ENCODE results near the gene USP21.
"Not testable (repeated sequence)": the region's sequence is repeated elsewhere in the genome, so short reads cannot be mapped to it uniquely, and the experiment has no call there.

The USP21 gene, protein sequence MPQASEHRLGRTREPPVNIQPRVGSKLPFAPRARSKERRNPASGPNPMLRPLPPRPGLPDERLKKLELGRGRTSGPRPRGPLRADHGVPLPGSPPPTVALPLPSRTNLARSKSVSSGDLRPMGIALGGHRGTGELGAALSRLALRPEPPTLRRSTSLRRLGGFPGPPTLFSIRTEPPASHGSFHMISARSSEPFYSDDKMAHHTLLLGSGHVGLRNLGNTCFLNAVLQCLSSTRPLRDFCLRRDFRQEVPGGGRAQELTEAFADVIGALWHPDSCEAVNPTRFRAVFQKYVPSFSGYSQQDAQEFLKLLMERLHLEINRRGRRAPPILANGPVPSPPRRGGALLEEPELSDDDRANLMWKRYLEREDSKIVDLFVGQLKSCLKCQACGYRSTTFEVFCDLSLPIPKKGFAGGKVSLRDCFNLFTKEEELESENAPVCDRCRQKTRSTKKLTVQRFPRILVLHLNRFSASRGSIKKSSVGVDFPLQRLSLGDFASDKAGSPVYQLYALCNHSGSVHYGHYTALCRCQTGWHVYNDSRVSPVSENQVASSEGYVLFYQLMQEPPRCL

GRCh38 chr1:161159087-161159912, at the start of gene USP21:
Gene USP21, plus strand, starts transcription at chr1:161159500. Its CDS starts 1,141 bp downstream, at chr1:161160641.
- Histone ChIP-seq H3K27me3 (ENCODE audit: control insufficient read depth, insufficient read depth, low read length) (no peaks in the 10 kb centered on the region), H3K4me3 (ENCODE audit: low read length) (peak within 1 kb of the TSS; percentile 92), H3K9ac (ENCODE audit: low read length) (peak within 1 kb of the TSS; percentile 85), H3K27ac (ENCODE audit: low read depth, low read length) (peak within 1 kb of the TSS; percentile 85), H3K4me1 (ENCODE audit: control insufficient read depth, insufficient read depth, low read length) (peaks cover 10% of the 10 kb centered on the region), H3K36me3 (ENCODE audit: control insufficient read depth, insufficient read depth, low read length) (peaks cover 6% of the 10 kb centered on the region)

GRCh38 chr1:161111117-161111516, 48.2 kb upstream of the USP21 start:
- Histone ChIP-seq H3K27me3 (ENCODE audit: control insufficient read depth, insufficient read depth, low read length) (no peaks in the 10 kb centered on the region), H3K4me3 (ENCODE audit: low read length) (no peak overlapping the region), H3K36me3 (ENCODE audit: control insufficient read depth, insufficient read depth, low read length) (peaks cover 3% of the 10 kb centered on the region), H3K9ac (ENCODE audit: low read length) (no peak overlapping the region), H3K27ac (ENCODE audit: low read depth, low read length) (no peak overlapping the region), H3K4me1 (ENCODE audit: control insufficient read depth, insufficient read depth, low read length) (no peaks in the 10 kb centered on the region)

- no peaks in the 10 kb centered on the region for H3K4me1 ChIP-seq (ENCODE audit: control insufficient read depth, insufficient read depth, low read length)
- H3K9ac ChIP-seq (ENCODE audit: low read length): no peak overlapping the region
- no peaks in the 10 kb centered on the region for H3K27me3 ChIP-seq (ENCODE audit: control insufficient read depth, insufficient read depth, low read length)
- no peak overlapping the region for H3K27ac ChIP-seq (ENCODE audit: low read depth, low read length)
- H3K4me3 ChIP-seq (ENCODE audit: low read length): no peak overlapping the region
- peaks cover 3% of the 10 kb centered on the region for H3K36me3 ChIP-seq (ENCODE audit: control insufficient read depth, insufficient read depth, low read length)
Observed at GRCh38 chr1:161111527-161111926, 47.8 kb upstream of the USP21 start.

DNA sequence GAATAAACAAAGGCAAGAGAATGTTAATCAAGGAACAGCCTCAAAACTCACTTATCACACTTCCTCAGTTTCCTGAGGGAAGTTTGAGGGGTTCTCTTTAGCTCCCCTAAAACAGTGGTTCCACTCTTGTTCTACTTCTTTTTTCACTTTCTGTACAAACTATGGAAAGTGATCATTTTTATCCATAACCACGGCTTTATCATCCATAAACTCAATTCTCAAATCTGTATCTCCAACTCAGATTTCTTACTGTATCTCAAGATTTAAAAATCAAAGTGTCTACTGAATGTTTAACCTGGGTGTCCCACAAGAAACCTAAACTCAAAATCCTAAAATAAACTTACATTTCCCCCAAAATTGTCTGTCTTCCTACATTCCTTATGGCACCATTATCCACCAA, 45.4 kb upstream of the USP21 start:
- no peak overlapping the region for H3K4me3 ChIP-seq (ENCODE audit: low read length)
- no peaks in the 10 kb centered on the region for H3K27me3 ChIP-seq (ENCODE audit: control insufficient read depth, insufficient read depth, low read length)
- H3K36me3 ChIP-seq (ENCODE audit: control insufficient read depth, insufficient read depth, low read length): peaks cover 3% of the 10 kb centered on the region
- H3K27ac ChIP-seq (ENCODE audit: low read depth, low read length): no peak overlapping the region
- H3K9ac ChIP-seq (ENCODE audit: low read length): no peak overlapping the region
- H3K4me1 ChIP-seq (ENCODE audit: control insufficient read depth, insufficient read depth, low read length): peaks cover 5% of the 10 kb centered on the region

DNA sequence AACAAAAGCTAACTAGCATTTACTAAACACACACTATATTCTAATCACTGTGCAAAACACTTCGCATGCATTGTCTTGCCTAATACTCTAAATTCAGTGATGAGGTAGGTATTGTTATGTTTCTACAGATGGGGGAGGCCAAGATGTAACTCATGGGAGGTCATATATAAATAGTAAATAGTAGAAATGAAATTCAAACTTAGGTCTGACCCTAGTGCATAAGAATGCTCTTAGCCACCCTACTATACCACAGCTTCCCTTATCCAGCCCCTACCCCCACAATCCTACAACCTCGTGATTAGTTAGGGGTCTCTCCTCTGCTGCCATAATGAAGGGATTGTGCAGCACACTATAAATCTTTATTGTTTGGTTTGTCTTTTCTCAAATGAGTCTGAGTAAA, 44.7 kb upstream of the USP21 start:
- no peaks in the 10 kb centered on the region for H3K27me3 ChIP-seq (ENCODE audit: control insufficient read depth, insufficient read depth, low read length)
- peaks cover 11% of the 10 kb centered on the region for H3K4me1 ChIP-seq (ENCODE audit: control insufficient read depth, insufficient read depth, low read length)
- H3K9ac ChIP-seq (ENCODE audit: low read length): no peak overlapping the region
- no peak overlapping the region for H3K27ac ChIP-seq (ENCODE audit: low read depth, low read length)
- H3K36me3 ChIP-seq (ENCODE audit: control insufficient read depth, insufficient read depth, low read length): peaks cover 2% of the 10 kb centered on the region
- H3K4me3 ChIP-seq (ENCODE audit: low read length): no peak overlapping the region

DNA sequence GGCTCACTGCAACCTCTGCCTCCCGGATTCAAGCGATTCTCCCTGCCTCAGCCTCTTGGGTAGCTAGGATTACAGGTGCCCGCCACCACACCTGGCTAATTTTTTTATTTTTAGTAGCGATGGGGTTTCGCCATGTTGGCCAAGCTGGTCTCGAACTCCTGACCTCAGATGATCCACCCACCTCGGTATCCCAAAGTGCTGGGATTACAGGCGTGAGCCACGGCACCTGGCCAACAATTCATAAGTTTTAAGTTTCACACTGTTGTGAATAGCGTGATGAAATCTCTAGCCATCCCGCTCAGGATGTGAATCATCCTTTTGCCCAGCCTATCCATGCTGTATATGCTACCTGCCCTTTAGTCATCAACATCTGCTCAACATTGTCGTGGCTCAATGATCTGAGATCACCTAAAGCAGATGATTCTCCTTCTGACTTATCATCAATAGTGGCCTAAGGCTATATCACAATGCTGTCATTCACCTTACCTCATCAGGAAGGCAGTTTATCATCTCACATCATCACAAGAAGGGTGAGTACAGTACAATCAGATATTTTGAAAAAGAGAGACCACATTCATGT, 44.1 kb upstream of the USP21 start:
- no peak overlapping the region for H3K4me3 ChIP-seq (ENCODE audit: low read length)
- H3K4me1 ChIP-seq (ENCODE audit: control insufficient read depth, insufficient read depth, low read length): peaks cover 15% of the 10 kb centered on the region
- H3K36me3 ChIP-seq (ENCODE audit: control insufficient read depth, insufficient read depth, low read length): peaks cover under 1% of the 10 kb centered on the region
- H3K9ac ChIP-seq (ENCODE audit: low read length): no peak overlapping the region
- H3K27me3 ChIP-seq (ENCODE audit: control insufficient read depth, insufficient read depth, low read length): no peaks in the 10 kb centered on the region
- no peak overlapping the region for H3K27ac ChIP-seq (ENCODE audit: low read depth, low read length)

DNA sequence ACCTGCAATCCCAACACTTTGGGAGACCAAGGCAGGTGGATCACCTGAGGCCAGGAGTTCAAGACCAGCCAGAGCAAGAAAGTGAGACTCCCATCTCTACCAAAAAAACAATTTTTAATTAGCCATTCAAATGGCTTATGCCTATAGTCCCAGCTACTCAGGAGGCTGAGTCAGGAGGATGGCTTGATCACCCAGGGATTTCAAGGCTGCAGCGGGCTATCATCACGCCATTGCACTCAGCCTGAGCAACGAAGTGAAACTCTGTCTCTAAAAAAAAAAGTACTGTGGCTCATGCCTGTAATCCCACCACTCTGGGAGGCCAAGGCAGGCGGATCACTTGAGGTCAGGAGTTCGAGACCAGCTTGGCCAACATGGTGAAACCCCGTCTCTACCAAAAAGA, 43.3 kb upstream of the USP21 start:
- not testable (repeated sequence) for H3K27me3 ChIP-seq (ENCODE audit: control insufficient read depth, insufficient read depth, low read length); H3K4me3 ChIP-seq (ENCODE audit: low read length); H3K9ac ChIP-seq (ENCODE audit: low read length); H3K36me3 ChIP-seq (ENCODE audit: control insufficient read depth, insufficient read depth, low read length); H3K27ac ChIP-seq (ENCODE audit: low read depth, low read length)
- H3K4me1 ChIP-seq (ENCODE audit: control insufficient read depth, insufficient read depth, low read length): peaks cover 15% of the 10 kb centered on the region

- H3K27ac ChIP-seq (ENCODE audit: low read depth, low read length): peak within 1 kb of the TSS; percentile 94
- peaks cover 15% of the 10 kb centered on the region for H3K4me1 ChIP-seq (ENCODE audit: control insufficient read depth, insufficient read depth, low read length)
- peaks cover 22% of the 10 kb centered on the region for H3K36me3 ChIP-seq (ENCODE audit: control insufficient read depth, insufficient read depth, low read length)
Observed at GRCh38 chr1:161117759-161118581, 41.3 kb upstream of the USP21 start, which contains the start of the genes NIT1 and PFDN2. Gene NIT1, plus strand, starts transcription at chr1:161118105. Its CDS starts 72 bp downstream, at chr1:161118177. Gene PFDN2, minus strand, starts transcription at chr1:161118037. Its CDS starts 11 bp downstream, at chr1:161118026.

DNA sequence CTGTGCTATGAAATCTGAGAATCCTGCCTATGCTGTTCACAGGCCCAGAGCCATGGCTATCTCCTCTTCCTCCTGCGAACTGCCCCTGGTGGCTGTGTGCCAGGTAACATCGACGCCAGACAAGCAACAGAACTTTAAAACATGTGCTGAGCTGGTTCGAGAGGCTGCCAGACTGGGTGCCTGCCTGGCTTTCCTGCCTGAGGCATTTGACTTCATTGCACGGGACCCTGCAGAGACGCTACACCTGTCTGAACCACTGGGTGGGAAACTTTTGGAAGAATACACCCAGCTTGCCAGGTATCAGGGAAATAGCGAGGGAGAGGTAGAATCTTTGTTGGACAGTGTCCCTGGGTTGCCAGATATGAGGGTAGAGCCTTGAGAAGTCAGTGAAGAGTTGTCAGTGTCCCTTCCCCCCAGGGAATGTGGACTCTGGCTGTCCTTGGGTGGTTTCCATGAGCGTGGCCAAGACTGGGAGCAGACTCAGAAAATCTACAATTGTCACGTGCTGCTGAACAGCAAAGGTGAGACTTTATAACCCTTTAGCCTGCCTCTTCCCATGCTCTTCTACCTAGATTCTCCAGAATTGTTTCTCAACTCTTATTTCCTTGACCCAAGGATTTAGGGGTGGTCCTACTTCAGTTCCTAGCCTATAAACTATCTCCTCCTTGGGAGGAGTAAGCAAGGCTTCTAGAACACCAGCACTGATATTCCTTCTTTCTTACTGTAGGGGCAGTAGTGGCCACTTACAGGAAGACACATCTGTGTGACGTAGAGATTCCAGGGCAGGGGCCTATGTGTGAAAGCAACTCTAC, 40.0 kb upstream of the USP21 start:
- Histone ChIP-seq H3K4me1 (ENCODE audit: control insufficient read depth, insufficient read depth, low read length) (peaks cover 15% of the 10 kb centered on the region), H3K36me3 (ENCODE audit: control insufficient read depth, insufficient read depth, low read length) (peaks cover 29% of the 10 kb centered on the region), H3K9ac (ENCODE audit: low read length) (no peak overlapping the region), H3K27ac (ENCODE audit: low read depth, low read length) (peak overlapping the region; percentile 94), H3K4me3 (ENCODE audit: low read length) (peak overlapping the region; percentile 91), H3K27me3 (ENCODE audit: control insufficient read depth, insufficient read depth, low read length) (no peaks in the 10 kb centered on the region)

More at GRCh38 chr1:161117759-161118581, 41.3 kb upstream of the USP21 start, which contains the start of the genes NIT1 and PFDN2:
- Histone ChIP-seq H3K4me3 (ENCODE audit: low read length) (peak within 1 kb of the TSS; percentile 91), H3K27me3 (ENCODE audit: control insufficient read depth, insufficient read depth, low read length) (no peaks in the 10 kb centered on the region), H3K9ac (ENCODE audit: low read length) (peak within 1 kb of the TSS; percentile 93)

DNA sequence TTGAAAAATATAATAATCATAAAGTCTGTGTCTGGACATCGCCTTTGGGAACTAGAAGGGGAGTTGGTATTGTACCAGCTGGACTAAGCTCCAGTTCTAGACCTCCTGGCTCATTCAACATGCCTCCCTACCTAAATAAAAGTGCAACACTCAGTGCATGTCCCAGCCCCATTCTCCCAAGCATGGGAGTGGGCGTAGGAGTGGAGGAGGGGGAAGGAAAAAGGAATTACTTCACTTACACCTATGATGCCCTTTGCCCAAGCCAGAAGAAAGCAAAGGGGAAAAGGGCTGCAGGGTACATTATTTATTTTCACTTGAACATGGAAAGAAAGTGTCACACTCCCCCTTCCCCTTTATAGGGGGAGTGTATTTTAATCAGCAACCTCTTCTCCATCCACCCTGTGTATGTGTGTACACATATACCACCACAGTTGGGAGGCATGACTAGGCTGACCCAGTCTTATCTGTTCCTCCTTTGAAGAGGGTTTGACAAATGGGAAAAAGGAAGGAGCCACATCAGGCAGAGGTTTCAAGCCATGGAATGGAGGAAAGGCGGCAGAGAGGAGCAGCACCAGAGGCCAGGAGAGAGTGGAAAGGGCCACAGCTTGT, 38.2 kb upstream of the USP21 start:
- Histone ChIP-seq H3K27ac (ENCODE audit: low read depth, low read length) (no peak overlapping the region), H3K4me3 (ENCODE audit: low read length) (no peak overlapping the region), H3K9ac (ENCODE audit: low read length) (no peak overlapping the region), H3K4me1 (ENCODE audit: control insufficient read depth, insufficient read depth, low read length) (peaks cover 15% of the 10 kb centered on the region), H3K27me3 (ENCODE audit: control insufficient read depth, insufficient read depth, low read length) (no peaks in the 10 kb centered on the region), H3K36me3 (ENCODE audit: control insufficient read depth, insufficient read depth, low read length) (peaks cover 32% of the 10 kb centered on the region)
